Fibroblast of lung (primary cell): ENCODE data around the gene EEIG1. TPM values are rescaled to one million over a fixed set of nuclear protein-coding genes. Genes with fewer than 3 reads are reported as not detected.

Experiments
- DNase-seq, 2 donors: peaks; one replicate each; pipeline versions ENCODE4 v3.0.0 to v3.0.0-alpha.2; 2010; ENCODE audit warnings: low read depth in 2 of 2
- H2AFZ ChIP-seq: 2 replicates; pipeline ENCODE4 v1.5.1; 2012; ENCODE audit warnings: low read length, control low read depth, inconsistent platforms
- H3K27ac ChIP-seq: 2 replicates; pipeline ENCODE4 v1.5.1; 2011; ENCODE audit warnings: low read length, control low read depth; ENCODE audit not compliant: insufficient read depth
- H3K27me3 ChIP-seq: 2 replicates; pipeline ENCODE4 v1.5.1; 2011; ENCODE audit warnings: mild to moderate bottlenecking, low read length; ENCODE audit not compliant: control insufficient read depth, insufficient read depth
- H3K36me3 ChIP-seq: 2 replicates; pipeline ENCODE4 v1.5.1; 2011; ENCODE audit warnings: low read length; ENCODE audit not compliant: control insufficient read depth, insufficient read depth
- H3K4me1 ChIP-seq: 2 replicates; pipeline ENCODE4 v1.5.1; 2011; ENCODE audit warnings: low read length; ENCODE audit not compliant: control insufficient read depth, insufficient read depth; ENCODE audit errors: extremely low read depth
- H3K4me2 ChIP-seq: 2 replicates; pipeline ENCODE4 v1.5.1; 2011; ENCODE audit warnings: low read length, control low read depth; ENCODE audit not compliant: insufficient read depth; ENCODE audit errors: extremely low read depth
- H3K4me3 ChIP-seq, 4 experiments: fragments of 200-600 bp in 1 of 4; sonication (generic) in 1 of 4; replicated peaks in 1 of 4; 2 replicates each; pipeline ENCODE4 v1.5.1; 2011 to 2016; ENCODE audit warnings: low read length in 4 of 4, low read depth in 3 of 4, mild to moderate bottlenecking in 3 of 4, control low read depth in 2 of 4, inconsistent platforms in 1 of 4, mixed read lengths in 1 of 4; ENCODE audit not compliant: insufficient read depth in 1 of 4; ENCODE audit errors: control extremely low read depth in 1 of 4
- H3K79me2 ChIP-seq: 2 replicates; pipeline ENCODE4 v1.5.1; 2012; ENCODE audit warnings: mild to moderate bottlenecking, low read length, inconsistent platforms; ENCODE audit not compliant: control insufficient read depth, insufficient read depth
- H3K9ac ChIP-seq: 2 replicates; pipeline ENCODE4 v1.5.1; 2011; ENCODE audit warnings: mild to moderate bottlenecking, low read length, control low read depth; ENCODE audit not compliant: insufficient read depth
- H3K9me3 ChIP-seq: 2 replicates; pipeline ENCODE4 v1.5.1; 2012; ENCODE audit warnings: low read depth, low read length; ENCODE audit not compliant: control insufficient read depth, insufficient read depth
- H4K20me1 ChIP-seq: 2 replicates; pipeline ENCODE4 v1.5.1; 2011; ENCODE audit warnings: low read length; ENCODE audit not compliant: control insufficient read depth, insufficient read depth; ENCODE audit errors: extremely low read depth
- CTCF ChIP-seq, 2 donors: IDR thresholded peaks in 1 of 2; conservative IDR thresholded peaks in 1 of 2; 1 replicate in 1 of 2; 2 replicates in 1 of 2; pipeline ENCODE4 v1.5.1; 2011 to 2012; ENCODE audit warnings: low read length in 2 of 2, control low read depth in 1 of 2, inconsistent platforms in 1 of 2, low read depth in 1 of 2, mild to moderate bottlenecking in 1 of 2
- EZH2 ChIP-seq: IDR thresholded peaks from 2 replicates; pipeline ENCODE4 v1.5.1; 2012; ENCODE audit warnings: low read length, control low read depth, mild to moderate bottlenecking; ENCODE audit errors: missing control alignments
- polyA plus RNA-seq, 2 donors: library from polyadenylated mRNA; depleted of rRNA in 1 of 2; stranded (reverse) in 1 of 2; unstranded in 1 of 2; fragments of >200 nt; gene quantifications; 2 replicates each; pipeline ENCODE4 v1.2.1, GENCODE V29; 2011 to 2012; ENCODE audit warnings: missing spikeins in 1 of 2
- total RNA-seq: library from RNA; depleted of rRNA; stranded (reverse); fragments of >200 nt; gene quantifications from 2 replicates; pipeline ENCODE4 v1.2.1, GENCODE V29; 2014

EEIG1 gene
- total and polyA plus RNA-seq, 2 donors (not counting 1 experiment from before 2014, with no cell fraction given): 12.8 to 13.2 TPM

- no peaks in the 10 kb centered on the region for H3K36me3 ChIP-seq
- H3K4me3 ChIP-seq: peak overlapping the region; percentile 51 to 62 (median 57)
- no peaks in the 10 kb centered on the region for H3K9me3 ChIP-seq
- H2AFZ ChIP-seq: peak overlapping the region; percentile 85
- peak overlapping the region; percentile 56 for H3K27ac ChIP-seq
- no peak for DNase-seq
- H3K4me1 ChIP-seq: peaks cover 10% of the 10 kb centered on the region
- peak overlapping the region; percentile 92 for H3K4me2 ChIP-seq
- H3K9ac ChIP-seq: peak overlapping the region; percentile 44
- H3K79me2 ChIP-seq: peaks cover 30% of the 10 kb centered on the region
- TF ChIP-seq CTCF (conservative IDR thresholded peaks at IDR 0.05 in 1 of 2, IDR thresholded peaks at IDR 0.05 in 1 of 2; ENCODE audit: low read depth in 1 of 2, low read length in 2 of 2): no peak
- TF ChIP-seq EZH2: no peak
- no peaks in the 10 kb centered on the region for H3K27me3 ChIP-seq
- no peaks in the 10 kb centered on the region for H4K20me1 ChIP-seq
Observed at GRCh38 chr9:127981559-127982121, 851 bp upstream of the EEIG1 start.

- H3K9me3 ChIP-seq: no peaks in the 10 kb centered on the region
- H3K36me3 ChIP-seq: no peaks in the 10 kb centered on the region
- H3K4me1 ChIP-seq: peaks cover 14% of the 10 kb centered on the region
- H3K79me2 ChIP-seq: peaks cover 44% of the 10 kb centered on the region
- peak overlapping the region; percentile 67 for H3K9ac ChIP-seq
- no peaks in the 10 kb centered on the region for H3K27me3 ChIP-seq
- no peaks in the 10 kb centered on the region for H4K20me1 ChIP-seq
- peak overlapping the region; percentile 50 to 91 (median 75) for H3K4me3 ChIP-seq
- H3K4me2 ChIP-seq: peak overlapping the region; percentile 87
- no peak for TF ChIP-seq CTCF (conservative IDR thresholded peaks at IDR 0.05 in 1 of 2, IDR thresholded peaks at IDR 0.05 in 1 of 2; ENCODE audit: low read depth in 1 of 2, low read length in 2 of 2)
- no peak for TF ChIP-seq EZH2
- no peak for DNase-seq
- H3K27ac ChIP-seq: peak overlapping the region; percentile 34
- H2AFZ ChIP-seq: no peak overlapping the region
Observed at GRCh38 chr9:127980060-127980705, 606 bp downstream of the EEIG1 start.

- peak overlapping the region; percentile 36 for H3K27ac ChIP-seq
- peaks cover 18% of the 10 kb centered on the region for H3K4me1 ChIP-seq
- H3K9me3 ChIP-seq: no peaks in the 10 kb centered on the region
- no peaks in the 10 kb centered on the region for H3K27me3 ChIP-seq
- peak; percentile 31 to 49 for DNase-seq
- no peak overlapping the region for H2AFZ ChIP-seq
- no peaks in the 10 kb centered on the region for H3K36me3 ChIP-seq
- H3K9ac ChIP-seq: peak overlapping the region; percentile 67
- H3K4me2 ChIP-seq: peak overlapping the region; percentile 87
- H4K20me1 ChIP-seq: no peaks in the 10 kb centered on the region
- H3K4me3 ChIP-seq: peak overlapping the region; percentile 50 to 91 (median 75)
- peaks cover 48% of the 10 kb centered on the region for H3K79me2 ChIP-seq
- TF ChIP-seq EZH2 (no peak), CTCF (conservative IDR thresholded peaks at IDR 0.05 in 1 of 2, IDR thresholded peaks at IDR 0.05 in 1 of 2; ENCODE audit: low read depth in 1 of 2, low read length in 2 of 2) (no peak)
Observed at GRCh38 chr9:127979333-127980059, 1.3 kb downstream of the EEIG1 start.
